SK-N-SH (cell line): ENCODE data around the gene ARHGAP4. TPM values are rescaled to one million over a fixed set of nuclear protein-coding genes. Genes with fewer than 3 reads are reported as not detected.

ENCODE experiments used
- CTCF ChIA-PET: fragments of 300-600, 350-600 bp; formaldehyde crosslinking; extraction: SDS; loops from one replicate; lab custom pipeline; 2021; lab: Yijun Ruan, JAX
- POLR2A ChIA-PET: fragments of 350-600 bp; sonication (Branson Sonifier 250); formaldehyde crosslinking; extraction: SDS; loops from one replicate; lab custom pipeline; 2020; ENCODE audit warnings: antibody characterized with exemption, inconsistent platforms; lab: Yijun Ruan, JAX
- DNase-seq: peaks from one replicate; pipeline ENCODE4 v3.0.0; 2012
- H2AFZ ChIP-seq: fragments of 200-600 bp; sonication (generic); 2 replicates; pipeline ENCODE4 v1.8.1; 2016; ENCODE audit warnings: antibody characterized with exemption, mild to moderate bottlenecking, low read depth
- H3F3A ChIP-seq: fragments of 200-600 bp; sonication (generic); replicated peaks from 2 replicates; pipeline ENCODE3; 2016; ENCODE audit warnings: antibody characterized with exemption, mild to moderate bottlenecking; ENCODE audit not compliant: insufficient read depth
- H3K27ac ChIP-seq, 2 experiments: fragments of 200-500 bp in 1 of 2; fragments of 200-600 bp in 1 of 2; sonication (Bioruptor generic) in 1 of 2; sonication (generic), shearing (Covaris generic) in 1 of 2; 2 replicates each; pipeline versions ENCODE4 v1.5.1 to v1.6.1; 2014 to 2016; ENCODE audit warnings: low read depth in 2 of 2, inconsistent platforms in 1 of 2, low read length in 1 of 2, mild to moderate bottlenecking in 1 of 2, mixed read lengths in 1 of 2
- H3K27me3 ChIP-seq: fragments of 200-600 bp; sonication (generic), shearing (Covaris generic); 2 replicates; pipeline ENCODE4 v1.6.1; 2016; ENCODE audit warnings: mixed run types; ENCODE audit not compliant: insufficient read depth
- H3K36me3 ChIP-seq, 2 experiments: fragments of 200-500 bp in 1 of 2; fragments of 200-600 bp in 1 of 2; sonication (Bioruptor generic) in 1 of 2; sonication (generic) in 1 of 2; replicated peaks in 1 of 2; 2 replicates each; pipeline versions ENCODE3 to v1.5.1; 2014 to 2016; ENCODE audit warnings: low read length in 1 of 2, mild to moderate bottlenecking in 1 of 2; ENCODE audit not compliant: insufficient read depth in 2 of 2, control insufficient read depth in 1 of 2
- H3K4me1 ChIP-seq, 2 experiments: fragments of 200-500 bp in 1 of 2; fragments of 200-600 bp in 1 of 2; sonication (Bioruptor generic) in 1 of 2; sonication (generic), shearing (Covaris generic) in 1 of 2; 2 replicates each; pipeline versions ENCODE4 v1.5.1 to v1.6.1; 2014 to 2016; ENCODE audit warnings: low read depth in 1 of 2, low read length in 1 of 2, mixed run types in 1 of 2; ENCODE audit not compliant: insufficient read depth in 2 of 2, control insufficient read depth in 1 of 2
- H3K4me2 ChIP-seq: fragments of 200-600 bp; sonication (generic), shearing (Covaris generic); 2 replicates; pipeline ENCODE4 v1.6.1; 2017; ENCODE audit warnings: mixed run types
- H3K4me3 ChIP-seq, 2 experiments: fragments of 200-500 bp in 1 of 2; fragments of 200-600 bp in 1 of 2; sonication (Bioruptor generic) in 1 of 2; sonication (generic), shearing (Covaris generic) in 1 of 2; 2 replicates each; pipeline versions ENCODE4 v1.5.1 to v1.8.1; 2014 to 2016; ENCODE audit warnings: low read depth in 2 of 2, inconsistent platforms in 1 of 2, low read length in 1 of 2, mild to moderate bottlenecking in 1 of 2, mixed read lengths in 1 of 2, moderate library complexity in 1 of 2
- H3K79me2 ChIP-seq: fragments of 200-600 bp; sonication (generic); 2 replicates; pipeline ENCODE4 v1.8.1; 2017; ENCODE audit warnings: mild to moderate bottlenecking; ENCODE audit not compliant: insufficient read depth
- H3K9ac ChIP-seq: fragments of 200-600 bp; sonication (generic); 2 replicates; pipeline ENCODE4 v1.6.1; 2017; ENCODE audit warnings: mixed run types
- H3K9me2 ChIP-seq: fragments of 200-600 bp; sonication (generic); 2 replicates; pipeline ENCODE4 v1.6.1; 2017; ENCODE audit warnings: mixed run types
- H3K9me3 ChIP-seq: fragments of 200-600 bp; sonication (generic); 2 replicates; pipeline ENCODE4 v1.6.1; 2017; ENCODE audit warnings: mixed run types, mild to moderate bottlenecking, moderate library complexity
- H4K20me1 ChIP-seq: fragments of 200-600 bp; sonication (generic); 2 replicates; pipeline ENCODE4 v1.6.1; 2017; ENCODE audit warnings: mild to moderate bottlenecking, mixed run types; ENCODE audit not compliant: insufficient read depth
- CHD2 ChIP-seq: fragments of 150-350 bp; IDR thresholded peaks from 2 replicates; pipeline ENCODE4 v1.6.1; 2018; ENCODE audit warnings: low read length; ENCODE audit not compliant: partially characterized antibody
- ELF1 ChIP-seq: IDR thresholded peaks from 2 replicates; pipeline ENCODE4 v1.4.0; 2012
- EP300 ChIP-seq, 2 experiments: IDR thresholded peaks; 2 replicates each; pipeline versions ENCODE4 v1.4.0 to v1.6.1; 2012; ENCODE audit warnings: borderline replicate concordance in 1 of 2, low read depth in 1 of 2, low read length in 1 of 2
- EZH2phosphoT487 ChIP-seq: fragments of 200-600 bp; sonication (generic); IDR thresholded peaks from 2 replicates; pipeline ENCODE4 v1.6.1; 2017; ENCODE audit warnings: low read depth, mixed run types, mild to moderate bottlenecking, antibody characterized with exemption, moderate library complexity, borderline replicate concordance
- GATA2 ChIP-seq: sonication (generic); formaldehyde crosslinking; IDR thresholded peaks from 2 replicates; pipeline ENCODE4 v1.5.0; 2020; ENCODE audit warnings: mild to moderate bottlenecking, missing genetic modification reagents
- MEF2A ChIP-seq: IDR thresholded peaks from 2 replicates; pipeline ENCODE4 v1.4.0; 2012; ENCODE audit warnings: low read depth, borderline replicate concordance
- PBX3 ChIP-seq: IDR thresholded peaks from 2 replicates; pipeline ENCODE4; 2012
- REST ChIP-seq: IDR thresholded peaks from 2 replicates; pipeline ENCODE4 v1.6.1; 2012; ENCODE audit warnings: mild to moderate bottlenecking, low read depth, low read length, moderate library complexity
- TAF1 ChIP-seq: IDR thresholded peaks from 2 replicates; pipeline ENCODE4 v1.6.1; 2012; ENCODE audit warnings: low read depth, mild to moderate bottlenecking, low read length, moderate library complexity, borderline replicate concordance
- TCF12 ChIP-seq: IDR thresholded peaks from 2 replicates; pipeline ENCODE4 v1.4.0; 2012
- WGBS: methylation state at CpG from one replicate; pipeline ENCODE4 v1.1.6; 2017; ENCODE audit warnings: low lambda C conversion rate; 5-methylcytosine and 5-hydroxymethylcytosine counted together
- polyA plus RNA-seq, 3 experiments: library from polyadenylated mRNA; depleted of rRNA; stranded (reverse); fragments of >200 nt; gene quantifications; 2 replicates each; pipeline ENCODE4 v1.2.3, GENCODE V29; 2012
- TF ChIP-seq, protein P1 (sequence below): fragments of 150-350 bp; IDR thresholded peaks from 2 replicates; pipeline ENCODE4 v1.6.1; 2017; ENCODE audit warnings: antibody characterized with exemption, low read length, low read depth, borderline replicate concordance
- TF ChIP-seq, protein P2 (sequence below): IDR thresholded peaks from 2 replicates; pipeline ENCODE4 v1.4.0; 2012; ENCODE audit warnings: low read depth, borderline replicate concordance

The ARHGAP4 gene
- polyA plus RNA-seq, 1 of the 3 experiments (the other 2 are of a cell fraction): 1.6 TPM

DNA sequence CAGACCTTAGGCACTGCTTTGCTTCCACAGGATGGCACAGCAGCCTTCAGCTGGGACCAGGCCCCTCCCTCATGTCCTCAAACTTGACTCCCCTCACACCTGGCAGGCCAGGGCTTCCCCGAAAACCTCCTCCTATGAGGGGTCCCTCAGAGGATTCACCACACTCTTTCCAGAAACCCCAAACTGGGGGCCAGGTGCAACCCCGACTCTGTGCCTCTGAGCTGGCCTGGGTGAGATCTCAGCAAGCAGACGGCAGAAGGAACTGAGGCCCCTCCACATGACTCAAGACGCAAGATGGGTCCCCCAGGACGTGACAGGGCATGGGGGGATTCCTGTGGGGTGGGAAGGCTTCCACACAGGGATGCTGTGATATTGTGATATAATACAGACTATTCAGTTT, 39.3 kb upstream of the ARHGAP4 start:
- ChIA-PET POLR2A (no interaction called here), CTCF (interaction anchor here (11.6 kb wide), 1 partner anchor 16 kb away, joined by 179 read pairs; the partner anchor contains the start of gene RENBP)
- no peak overlapping the region for H3K4me2 ChIP-seq
- no peak for DNase-seq
- H4K20me1 ChIP-seq: peaks cover 85% of the 10 kb centered on the region
- no peak overlapping the region for H3K27ac ChIP-seq
- 100% methylated on average over 5 of the region's 5 CpGs for WGBS
- TF ChIP-seq REST (no peak), CHD2 (no peak), EZH2phosphoT487 (no peak), TAF1 (no peak), GATA2 (CRISPR knock-in tag) (no peak), PBX3 (no peak), MEF2A (no peak), EP300 (IDR thresholded peaks at IDR 0.05; ENCODE audit: borderline replicate concordance in 1 of 2, low read depth in 1 of 2, low read length in 1 of 2) (no peak), ELF1 (no peak), TCF12 (no peak)
- TF ChIP-seq, protein P1, sequence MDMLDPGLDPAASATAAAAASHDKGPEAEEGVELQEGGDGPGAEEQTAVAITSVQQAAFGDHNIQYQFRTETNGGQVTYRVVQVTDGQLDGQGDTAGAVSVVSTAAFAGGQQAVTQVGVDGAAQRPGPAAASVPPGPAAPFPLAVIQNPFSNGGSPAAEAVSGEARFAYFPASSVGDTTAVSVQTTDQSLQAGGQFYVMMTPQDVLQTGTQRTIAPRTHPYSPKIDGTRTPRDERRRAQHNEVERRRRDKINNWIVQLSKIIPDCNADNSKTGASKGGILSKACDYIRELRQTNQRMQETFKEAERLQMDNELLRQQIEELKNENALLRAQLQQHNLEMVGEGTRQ: no peak
- TF ChIP-seq, protein P2, sequence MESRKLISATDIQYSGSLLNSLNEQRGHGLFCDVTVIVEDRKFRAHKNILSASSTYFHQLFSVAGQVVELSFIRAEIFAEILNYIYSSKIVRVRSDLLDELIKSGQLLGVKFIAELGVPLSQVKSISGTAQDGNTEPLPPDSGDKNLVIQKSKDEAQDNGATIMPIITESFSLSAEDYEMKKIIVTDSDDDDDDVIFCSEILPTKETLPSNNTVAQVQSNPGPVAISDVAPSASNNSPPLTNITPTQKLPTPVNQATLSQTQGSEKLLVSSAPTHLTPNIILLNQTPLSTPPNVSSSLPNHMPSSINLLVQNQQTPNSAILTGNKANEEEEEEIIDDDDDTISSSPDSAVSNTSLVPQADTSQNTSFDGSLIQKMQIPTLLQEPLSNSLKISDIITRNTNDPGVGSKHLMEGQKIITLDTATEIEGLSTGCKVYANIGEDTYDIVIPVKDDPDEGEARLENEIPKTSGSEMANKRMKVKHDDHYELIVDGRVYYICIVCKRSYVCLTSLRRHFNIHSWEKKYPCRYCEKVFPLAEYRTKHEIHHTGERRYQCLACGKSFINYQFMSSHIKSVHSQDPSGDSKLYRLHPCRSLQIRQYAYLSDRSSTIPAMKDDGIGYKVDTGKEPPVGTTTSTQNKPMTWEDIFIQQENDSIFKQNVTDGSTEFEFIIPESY: no peak
- peaks cover 81% of the 10 kb centered on the region for H3K79me2 ChIP-seq
- H3F3A ChIP-seq: no peaks in the 10 kb centered on the region
- H3K4me1 ChIP-seq: peaks cover 16 to 35% of the 10 kb centered on the region in 2 experiments; a peak in 2 of 4 replicates
- no peak overlapping the region for H3K4me3 ChIP-seq
- peaks cover 12 to 46% of the 10 kb centered on the region in 2 experiments for H3K36me3 ChIP-seq
- H2AFZ ChIP-seq: no peak overlapping the region
- no peak overlapping the region for H3K9ac ChIP-seq
- H3K9me3 ChIP-seq: no peaks in the 10 kb centered on the region
- H3K27me3 ChIP-seq: no peaks in the 10 kb centered on the region
- no peaks in the 10 kb centered on the region for H3K9me2 ChIP-seq
